CD4-positive, alpha-beta T cell (primary cell): ENCODE measurements around the gene VSNL1. TPM values are rescaled to one million over a fixed set of nuclear protein-coding genes. Genes with fewer than 3 reads are reported as not detected.

Experiments used
- ATAC-seq: fragments of 200-7000 bp; cut with Tn5 transposase; one replicate; pipeline ENCODE4 v1.10.0; 2022; ENCODE audit warnings: mild to moderate bottlenecking; ENCODE audit not compliant: poor library complexity
- CTCF ChIA-PET: fragments of 350-600 bp; sonication (Branson Sonifier 250); formaldehyde crosslinking; loops from one replicate; lab custom pipeline; 2021; ENCODE audit warnings: antibody characterized with exemption, inconsistent platforms; lab: Charles Lee
- POLR2A ChIA-PET: fragments of 350-600 bp; sonication (Branson Sonifier 250); formaldehyde crosslinking; loops from one replicate; lab custom pipeline; 2021; ENCODE audit warnings: antibody characterized with exemption, inconsistent platforms; lab: Charles Lee
- DNase-seq, 14 experiments: peaks; one replicate each; pipeline ENCODE4 v3.0.0-alpha.2; 2013 to 2020; ENCODE audit warnings: mixed read lengths in 2 of 14
- H3K27ac ChIP-seq, 2 donors: one replicate each; pipeline versions ENCODE4 v1.5.1 to v1.7.0; 2013; ENCODE audit warnings: low read length in 2 of 2, low read depth in 1 of 2, mild to moderate bottlenecking in 1 of 2
- H3K27me3 ChIP-seq, 2 experiments: 1 replicate in 1 of 2; 2 replicates in 1 of 2; pipeline versions ENCODE4 v1.6.1 to v1.7.0; 2013; ENCODE audit warnings: low read length in 2 of 2, control low read depth in 1 of 2, mild to moderate bottlenecking in 1 of 2, moderate library complexity in 1 of 2; ENCODE audit not compliant: insufficient read depth in 2 of 2, control insufficient read depth in 1 of 2
- H3K36me3 ChIP-seq: one replicate; pipeline ENCODE4 v1.6.1; 2013; ENCODE audit warnings: low read length, control low read depth; ENCODE audit not compliant: insufficient read depth
- H3K4me1 ChIP-seq: one replicate; pipeline ENCODE4 v1.6.1; 2013; ENCODE audit warnings: low read length, control low read depth; ENCODE audit not compliant: insufficient read depth
- H3K4me3 ChIP-seq: one replicate; pipeline ENCODE4 v1.5.1; 2013; ENCODE audit warnings: mild to moderate bottlenecking, low read length, moderate library complexity
- H3K9me3 ChIP-seq, 2 experiments: 1 replicate in 1 of 2; 2 replicates in 1 of 2; pipeline versions ENCODE4 v1.6.1 to v1.7.0; 2013; ENCODE audit warnings: low read length in 2 of 2, mild to moderate bottlenecking in 2 of 2, control low read depth in 1 of 2, moderate library complexity in 1 of 2; ENCODE audit not compliant: control insufficient read depth in 1 of 2, insufficient read depth in 1 of 2
- H3K27ac Mint-ChIP-seq: one replicate; pipeline ENCODE4 v1.8.0; 2020; ENCODE audit warnings: mixed read lengths
- H3K27me3 Mint-ChIP-seq: one replicate; pipeline ENCODE4 v1.8.0; 2021; ENCODE audit warnings: mixed read lengths
- H3K36me3 Mint-ChIP-seq: one replicate; pipeline ENCODE4 v1.8.0; 2021; ENCODE audit warnings: low read depth, mixed read lengths
- H3K4me1 Mint-ChIP-seq: one replicate; pipeline ENCODE4 v1.8.0; 2021; ENCODE audit warnings: low read depth, mixed read lengths
- H3K4me3 Mint-ChIP-seq: one replicate; pipeline ENCODE4 v1.8.0; 2020; ENCODE audit warnings: mild to moderate bottlenecking, mixed read lengths
- H3K9me3 Mint-ChIP-seq: one replicate; pipeline ENCODE4 v1.8.0; 2020; ENCODE audit warnings: mixed read lengths
- intact Hi-C, 2 experiments: fragments of 100-400 bp; cut with DNase I in 1 of 2; cut with micrococcal nuclease in 1 of 2; formaldehyde crosslinking; loops; one replicate each; pipeline versions ENCODE4 v1.15.1 to v1.9.0; 2023 to 2025; cut with DNase I, micrococcal nuclease
- total RNA-seq, 174 experiments: library from RNA in 2 of 174; stranded (reverse) in 2 of 174; gene quantifications; one replicate each; pipeline ENCODE4 v1.2.3 and lab custom pipeline; 2021 to 2026
- TF ChIP-seq, protein P1 (sequence below): fragments of 200-600 bp; IDR thresholded peaks from one replicate; pipeline ENCODE4 v1.8.0; 2022; ENCODE audit warnings: antibody characterized with exemption, mild to moderate bottlenecking

VSNL1 gene
- total RNA-seq, 2 experiments from 2014 or later: not detected

DNA sequence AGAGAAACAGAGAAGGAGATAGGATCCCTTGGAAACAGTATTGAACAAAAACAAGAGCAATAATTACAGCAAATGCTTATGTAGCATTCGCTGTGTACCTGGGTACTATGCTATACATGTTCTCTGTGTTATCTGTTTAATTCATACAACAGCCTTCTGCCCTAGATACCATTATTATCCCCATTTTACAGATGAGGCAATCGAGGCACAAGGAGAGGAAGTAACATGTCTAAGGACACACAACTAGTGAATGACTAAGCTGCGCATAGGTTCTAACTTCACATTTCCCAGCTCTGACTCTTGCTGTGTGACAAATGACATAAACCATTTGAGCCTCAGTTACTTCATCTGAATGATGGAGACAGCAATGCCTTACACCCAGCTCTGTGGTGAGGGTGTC is 70.5 kb downstream of the VSNL1 start:
- intact Hi-C loops: no loop called here
- Histone ChIP-seq H3K9me3 (no peaks in the 10 kb centered on the region), H3K4me1 (no peaks in the 10 kb centered on the region), H3K4me3 (no peak overlapping the region), H3K27ac (no peak overlapping the region), H3K36me3 (no peaks in the 10 kb centered on the region), H3K27me3 (no peaks in the 10 kb centered on the region)
- TF ChIP-seq, protein P1, sequence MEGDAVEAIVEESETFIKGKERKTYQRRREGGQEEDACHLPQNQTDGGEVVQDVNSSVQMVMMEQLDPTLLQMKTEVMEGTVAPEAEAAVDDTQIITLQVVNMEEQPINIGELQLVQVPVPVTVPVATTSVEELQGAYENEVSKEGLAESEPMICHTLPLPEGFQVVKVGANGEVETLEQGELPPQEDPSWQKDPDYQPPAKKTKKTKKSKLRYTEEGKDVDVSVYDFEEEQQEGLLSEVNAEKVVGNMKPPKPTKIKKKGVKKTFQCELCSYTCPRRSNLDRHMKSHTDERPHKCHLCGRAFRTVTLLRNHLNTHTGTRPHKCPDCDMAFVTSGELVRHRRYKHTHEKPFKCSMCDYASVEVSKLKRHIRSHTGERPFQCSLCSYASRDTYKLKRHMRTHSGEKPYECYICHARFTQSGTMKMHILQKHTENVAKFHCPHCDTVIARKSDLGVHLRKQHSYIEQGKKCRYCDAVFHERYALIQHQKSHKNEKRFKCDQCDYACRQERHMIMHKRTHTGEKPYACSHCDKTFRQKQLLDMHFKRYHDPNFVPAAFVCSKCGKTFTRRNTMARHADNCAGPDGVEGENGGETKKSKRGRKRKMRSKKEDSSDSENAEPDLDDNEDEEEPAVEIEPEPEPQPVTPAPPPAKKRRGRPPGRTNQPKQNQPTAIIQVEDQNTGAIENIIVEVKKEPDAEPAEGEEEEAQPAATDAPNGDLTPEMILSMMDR: no peak
- Mint-ChIP-seq H3K4me3 (no peak overlapping the region), H3K9me3 (no peaks in the 10 kb centered on the region), H3K4me1 (no peaks in the 10 kb centered on the region), H3K36me3 (no peaks in the 10 kb centered on the region), H3K27me3 (peaks cover 23% of the 10 kb centered on the region), H3K27ac (no peak overlapping the region)
- no peak for ATAC-seq
- ChIA-PET CTCF (no interaction called here), POLR2A (no interaction called here)
- no peak for DNase-seq

DNA sequence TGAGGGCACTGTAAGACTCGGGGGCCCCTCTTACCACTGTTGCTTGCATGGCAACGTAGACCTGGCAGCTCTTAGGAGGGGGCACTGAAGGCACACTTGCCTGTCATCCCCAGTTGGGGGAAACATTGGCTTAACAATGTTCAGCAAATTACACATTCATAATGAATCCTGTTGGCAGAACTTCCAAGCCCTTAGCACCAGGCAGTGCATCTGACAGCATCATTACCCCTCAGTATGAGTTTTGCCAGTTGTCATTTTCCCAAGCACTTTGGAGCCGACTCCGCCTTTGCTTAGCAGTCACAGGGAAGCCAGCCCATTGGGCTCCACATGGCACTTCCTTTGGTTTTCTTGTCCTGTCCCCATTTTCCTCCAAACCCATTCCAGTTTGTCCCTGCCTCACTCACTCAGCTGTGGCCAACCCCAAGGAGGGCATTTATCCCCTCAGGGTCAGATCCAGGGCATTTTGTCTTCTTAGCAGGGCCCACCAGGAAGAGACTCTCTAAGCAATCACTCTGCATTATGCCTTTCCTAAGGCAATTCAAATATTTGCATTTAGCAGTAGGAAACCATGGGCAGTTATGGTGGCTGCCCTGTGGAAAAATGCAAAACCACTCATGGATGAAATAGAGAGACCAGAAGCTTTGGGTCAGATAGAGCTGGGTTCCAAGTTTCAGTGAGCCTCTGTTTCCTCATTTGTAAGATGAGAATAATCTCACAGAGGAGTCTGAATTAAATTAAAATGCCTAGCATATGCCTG is 73.9 kb downstream of the VSNL1 start:
- ChIA-PET POLR2A (no interaction called here), CTCF (no interaction called here)
- H3K4me3 Mint-ChIP-seq: no peak overlapping the region
- Histone ChIP-seq H3K27ac (no peak overlapping the region), H3K27me3 (no peaks in the 10 kb centered on the region), H3K9me3 (no peaks in the 10 kb centered on the region), H3K36me3 (no peaks in the 10 kb centered on the region), H3K4me3 (no peak overlapping the region), H3K4me1 (no peaks in the 10 kb centered on the region)
- H3K27me3 Mint-ChIP-seq: peaks cover 27% of the 10 kb centered on the region
- no peaks in the 10 kb centered on the region for H3K9me3 Mint-ChIP-seq
- TF ChIP-seq, protein P1: no peak
- intact Hi-C loops: no loop called here
- DNase-seq: no peak
- no peaks in the 10 kb centered on the region for H3K4me1 Mint-ChIP-seq
- H3K27ac Mint-ChIP-seq: no peak overlapping the region
- H3K36me3 Mint-ChIP-seq: no peaks in the 10 kb centered on the region
- ATAC-seq: no peak

DNA sequence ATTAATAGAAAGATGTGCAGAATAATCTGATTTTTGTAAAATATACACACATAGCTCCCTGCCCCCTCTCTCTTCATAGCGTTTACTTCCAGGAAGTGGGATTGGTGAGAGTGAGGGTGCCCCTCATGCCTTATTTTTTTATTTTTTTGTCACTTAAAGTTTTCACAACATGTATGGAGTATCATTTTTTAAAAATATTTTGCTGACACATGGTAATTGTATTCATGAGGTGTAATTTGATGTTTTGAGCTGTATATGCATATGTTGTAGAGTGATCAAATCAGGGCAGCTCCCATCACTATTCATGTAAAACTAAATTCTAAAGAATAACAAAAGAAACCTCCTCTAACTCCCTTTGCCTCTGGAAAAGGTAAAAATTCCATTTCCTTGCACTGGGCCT is 74.7 kb downstream of the VSNL1 start:
- POLR2A ChIA-PET: no interaction called here
- ATAC-seq (no peak), DNase-seq (no peak)
- Histone ChIP-seq H3K36me3 (no peaks in the 10 kb centered on the region), H3K9me3 (no peaks in the 10 kb centered on the region), H3K27ac (no peak overlapping the region), H3K4me3 (no peak overlapping the region), H3K4me1 (no peaks in the 10 kb centered on the region), H3K27me3 (no peaks in the 10 kb centered on the region)
- TF ChIP-seq, protein P1: no peak
- Mint-ChIP-seq H3K27me3 (peaks cover 26% of the 10 kb centered on the region), H3K4me3 (no peak overlapping the region), H3K9me3 (no peaks in the 10 kb centered on the region), H3K4me1 (no peaks in the 10 kb centered on the region), H3K36me3 (no peaks in the 10 kb centered on the region), H3K27ac (no peak overlapping the region)
- intact Hi-C loops: no loop called here
- CTCF ChIA-PET: no interaction called here
